SK-N-SH (cell line): ENCODE data around the gene RFT1. TPM values are rescaled to one million over a fixed set of nuclear protein-coding genes. Genes with fewer than 3 reads are reported as not detected.

Experiments
- CTCF ChIA-PET: fragments of 300-600, 350-600 bp; formaldehyde crosslinking; extraction: SDS; loops from one replicate; lab custom pipeline; 2021; lab: Yijun Ruan, JAX
- POLR2A ChIA-PET: fragments of 350-600 bp; sonication (Branson Sonifier 250); formaldehyde crosslinking; extraction: SDS; loops from one replicate; lab custom pipeline; 2020; ENCODE audit warnings: antibody characterized with exemption, inconsistent platforms; lab: Yijun Ruan, JAX
- DNase-seq: peaks from one replicate; pipeline ENCODE4 v3.0.0; 2012
- H2AFZ ChIP-seq: fragments of 200-600 bp; sonication (generic); 2 replicates; pipeline ENCODE4 v1.8.1; 2016; ENCODE audit warnings: antibody characterized with exemption, mild to moderate bottlenecking, low read depth
- H3F3A ChIP-seq: fragments of 200-600 bp; sonication (generic); replicated peaks from 2 replicates; pipeline ENCODE3; 2016; ENCODE audit warnings: antibody characterized with exemption, mild to moderate bottlenecking; ENCODE audit not compliant: insufficient read depth
- H3K27ac ChIP-seq, 2 experiments: fragments of 200-500 bp in 1 of 2; fragments of 200-600 bp in 1 of 2; sonication (Bioruptor generic) in 1 of 2; sonication (generic), shearing (Covaris generic) in 1 of 2; 2 replicates each; pipeline versions ENCODE4 v1.5.1 to v1.6.1; 2014 to 2016; ENCODE audit warnings: low read depth in 2 of 2, inconsistent platforms in 1 of 2, low read length in 1 of 2, mild to moderate bottlenecking in 1 of 2, mixed read lengths in 1 of 2
- H3K27me3 ChIP-seq: fragments of 200-600 bp; sonication (generic), shearing (Covaris generic); 2 replicates; pipeline ENCODE4 v1.6.1; 2016; ENCODE audit warnings: mixed run types; ENCODE audit not compliant: insufficient read depth
- H3K36me3 ChIP-seq, 2 experiments: fragments of 200-500 bp in 1 of 2; fragments of 200-600 bp in 1 of 2; sonication (Bioruptor generic) in 1 of 2; sonication (generic) in 1 of 2; replicated peaks in 1 of 2; 2 replicates each; pipeline versions ENCODE3 to v1.5.1; 2014 to 2016; ENCODE audit warnings: low read length in 1 of 2, mild to moderate bottlenecking in 1 of 2; ENCODE audit not compliant: insufficient read depth in 2 of 2, control insufficient read depth in 1 of 2
- H3K4me1 ChIP-seq, 2 experiments: fragments of 200-500 bp in 1 of 2; fragments of 200-600 bp in 1 of 2; sonication (Bioruptor generic) in 1 of 2; sonication (generic), shearing (Covaris generic) in 1 of 2; 2 replicates each; pipeline versions ENCODE4 v1.5.1 to v1.6.1; 2014 to 2016; ENCODE audit warnings: low read depth in 1 of 2, low read length in 1 of 2, mixed run types in 1 of 2; ENCODE audit not compliant: insufficient read depth in 2 of 2, control insufficient read depth in 1 of 2
- H3K4me2 ChIP-seq: fragments of 200-600 bp; sonication (generic), shearing (Covaris generic); 2 replicates; pipeline ENCODE4 v1.6.1; 2017; ENCODE audit warnings: mixed run types
- H3K4me3 ChIP-seq, 2 experiments: fragments of 200-500 bp in 1 of 2; fragments of 200-600 bp in 1 of 2; sonication (Bioruptor generic) in 1 of 2; sonication (generic), shearing (Covaris generic) in 1 of 2; 2 replicates each; pipeline versions ENCODE4 v1.5.1 to v1.8.1; 2014 to 2016; ENCODE audit warnings: low read depth in 2 of 2, inconsistent platforms in 1 of 2, low read length in 1 of 2, mild to moderate bottlenecking in 1 of 2, mixed read lengths in 1 of 2, moderate library complexity in 1 of 2
- H3K79me2 ChIP-seq: fragments of 200-600 bp; sonication (generic); 2 replicates; pipeline ENCODE4 v1.8.1; 2017; ENCODE audit warnings: mild to moderate bottlenecking; ENCODE audit not compliant: insufficient read depth
- H3K9ac ChIP-seq: fragments of 200-600 bp; sonication (generic); 2 replicates; pipeline ENCODE4 v1.6.1; 2017; ENCODE audit warnings: mixed run types
- H3K9me2 ChIP-seq: fragments of 200-600 bp; sonication (generic); 2 replicates; pipeline ENCODE4 v1.6.1; 2017; ENCODE audit warnings: mixed run types
- H3K9me3 ChIP-seq: fragments of 200-600 bp; sonication (generic); 2 replicates; pipeline ENCODE4 v1.6.1; 2017; ENCODE audit warnings: mixed run types, mild to moderate bottlenecking, moderate library complexity
- H4K20me1 ChIP-seq: fragments of 200-600 bp; sonication (generic); 2 replicates; pipeline ENCODE4 v1.6.1; 2017; ENCODE audit warnings: mild to moderate bottlenecking, mixed run types; ENCODE audit not compliant: insufficient read depth
- ELF1 ChIP-seq: IDR thresholded peaks from 2 replicates; pipeline ENCODE4 v1.4.0; 2012
- EP300 ChIP-seq, 2 experiments: IDR thresholded peaks; 2 replicates each; pipeline versions ENCODE4 v1.4.0 to v1.6.1; 2012; ENCODE audit warnings: borderline replicate concordance in 1 of 2, low read depth in 1 of 2, low read length in 1 of 2
- EZH2phosphoT487 ChIP-seq: fragments of 200-600 bp; sonication (generic); IDR thresholded peaks from 2 replicates; pipeline ENCODE4 v1.6.1; 2017; ENCODE audit warnings: low read depth, mixed run types, mild to moderate bottlenecking, antibody characterized with exemption, moderate library complexity, borderline replicate concordance
- FOSL2 ChIP-seq: IDR thresholded peaks from 2 replicates; pipeline ENCODE4 v1.4.0; 2012; ENCODE audit warnings: low read depth, mild to moderate bottlenecking, moderate library complexity, borderline replicate concordance
- GABPA ChIP-seq: IDR thresholded peaks from 2 replicates; pipeline ENCODE4 v1.4.0; 2012; ENCODE audit warnings: low read depth, mild to moderate bottlenecking
- GATA2 ChIP-seq: sonication (generic); formaldehyde crosslinking; IDR thresholded peaks from 2 replicates; pipeline ENCODE4 v1.5.0; 2020; ENCODE audit warnings: mild to moderate bottlenecking, missing genetic modification reagents
- IRF3 ChIP-seq: fragments of 150-350 bp; IDR thresholded peaks from 2 replicates; pipeline ENCODE4 v1.6.1; 2016; ENCODE audit warnings: mild to moderate bottlenecking, low read depth, low read length
- JUND ChIP-seq: IDR thresholded peaks from 2 replicates; pipeline ENCODE4 v1.4.0; 2012
- MXI1 ChIP-seq: IDR thresholded peaks from 2 replicates; pipeline ENCODE4 v1.6.1; 2012; ENCODE audit warnings: mild to moderate bottlenecking, low read depth, low read length, improper control_type of control experiment
- NRF1 ChIP-seq: IDR thresholded peaks from 2 replicates; pipeline ENCODE4 v1.6.1; 2012; ENCODE audit warnings: low read depth, mild to moderate bottlenecking, low read length
- RAD21 ChIP-seq: IDR thresholded peaks from 2 replicates; pipeline ENCODE4 v1.6.1; 2012; ENCODE audit warnings: mild to moderate bottlenecking, low read length
- SIN3A ChIP-seq: IDR thresholded peaks from 2 replicates; pipeline ENCODE4 v1.6.1; 2012; ENCODE audit warnings: low read depth, mild to moderate bottlenecking, low read length, moderate library complexity, borderline replicate concordance
- TAF1 ChIP-seq: IDR thresholded peaks from 2 replicates; pipeline ENCODE4 v1.6.1; 2012; ENCODE audit warnings: low read depth, mild to moderate bottlenecking, low read length, moderate library complexity, borderline replicate concordance
- TCF12 ChIP-seq: IDR thresholded peaks from 2 replicates; pipeline ENCODE4 v1.4.0; 2012
- TEAD4 ChIP-seq: IDR thresholded peaks from 2 replicates; pipeline ENCODE4 v1.4.0; 2012; ENCODE audit warnings: mild to moderate bottlenecking, borderline replicate concordance; ENCODE audit not compliant: insufficient read depth
- USF1 ChIP-seq: IDR thresholded peaks from 2 replicates; pipeline ENCODE4 v1.4.0; 2012; ENCODE audit warnings: low read depth, borderline replicate concordance
- YY1 ChIP-seq: IDR thresholded peaks from 2 replicates; pipeline ENCODE4 v1.4.0; 2012; ENCODE audit warnings: low read depth, mild to moderate bottlenecking
- WGBS: methylation state at CpG from one replicate; pipeline ENCODE4 v1.1.6; 2017; ENCODE audit warnings: low lambda C conversion rate; 5-methylcytosine and 5-hydroxymethylcytosine counted together
- polyA plus RNA-seq, 3 experiments: library from polyadenylated mRNA; depleted of rRNA; stranded (reverse); fragments of >200 nt; gene quantifications; 2 replicates each; pipeline ENCODE4 v1.2.3, GENCODE V29; 2012
- TF ChIP-seq, protein P1 (sequence below): IDR thresholded peaks from 2 replicates; pipeline ENCODE4; 2012
- TF ChIP-seq, protein P2 (sequence below): IDR thresholded peaks from 2 replicates; pipeline ENCODE4 v1.4.0; 2012; ENCODE audit warnings: low read depth, borderline replicate concordance

RFT1 gene
- polyA plus RNA-seq, 1 of the 3 experiments (the other 2 are of a cell fraction), result 13.8 TPM

GRCh38 chr3:53091011-53091410 lies 39.2 kb downstream of the RFT1 start:
- WGBS, result 98% methylated on average over 5 of the region's 5 CpGs
- POLR2A ChIA-PET, result no interaction called here
- TF ChIP-seq, protein P1, sequence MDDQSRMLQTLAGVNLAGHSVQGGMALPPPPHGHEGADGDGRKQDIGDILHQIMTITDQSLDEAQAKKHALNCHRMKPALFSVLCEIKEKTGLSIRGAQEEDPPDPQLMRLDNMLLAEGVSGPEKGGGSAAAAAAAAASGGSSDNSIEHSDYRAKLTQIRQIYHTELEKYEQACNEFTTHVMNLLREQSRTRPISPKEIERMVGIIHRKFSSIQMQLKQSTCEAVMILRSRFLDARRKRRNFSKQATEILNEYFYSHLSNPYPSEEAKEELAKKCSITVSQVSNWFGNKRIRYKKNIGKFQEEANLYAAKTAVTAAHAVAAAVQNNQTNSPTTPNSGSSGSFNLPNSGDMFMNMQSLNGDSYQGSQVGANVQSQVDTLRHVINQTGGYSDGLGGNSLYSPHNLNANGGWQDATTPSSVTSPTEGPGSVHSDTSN, result no peak
- TF ChIP-seq YY1, result no peak
- TF ChIP-seq RAD21, result no peak
- no peak for TF ChIP-seq EZH2phosphoT487
- no peak for TF ChIP-seq IRF3
- TF ChIP-seq ELF1, result no peak
- TF ChIP-seq USF1, result no peak
- no peak for TF ChIP-seq GABPA
- no peak for TF ChIP-seq NRF1
- TF ChIP-seq TEAD4, result no peak
- TF ChIP-seq GATA2 (CRISPR knock-in tag), result no peak
- no peak for TF ChIP-seq MXI1
- no peak for TF ChIP-seq TCF12
- TF ChIP-seq FOSL2, result no peak
- no peak for TF ChIP-seq EP300 (IDR thresholded peaks at IDR 0.05; ENCODE audit: borderline replicate concordance in 1 of 2, low read depth in 1 of 2, low read length in 1 of 2)
- TF ChIP-seq, protein P2, sequence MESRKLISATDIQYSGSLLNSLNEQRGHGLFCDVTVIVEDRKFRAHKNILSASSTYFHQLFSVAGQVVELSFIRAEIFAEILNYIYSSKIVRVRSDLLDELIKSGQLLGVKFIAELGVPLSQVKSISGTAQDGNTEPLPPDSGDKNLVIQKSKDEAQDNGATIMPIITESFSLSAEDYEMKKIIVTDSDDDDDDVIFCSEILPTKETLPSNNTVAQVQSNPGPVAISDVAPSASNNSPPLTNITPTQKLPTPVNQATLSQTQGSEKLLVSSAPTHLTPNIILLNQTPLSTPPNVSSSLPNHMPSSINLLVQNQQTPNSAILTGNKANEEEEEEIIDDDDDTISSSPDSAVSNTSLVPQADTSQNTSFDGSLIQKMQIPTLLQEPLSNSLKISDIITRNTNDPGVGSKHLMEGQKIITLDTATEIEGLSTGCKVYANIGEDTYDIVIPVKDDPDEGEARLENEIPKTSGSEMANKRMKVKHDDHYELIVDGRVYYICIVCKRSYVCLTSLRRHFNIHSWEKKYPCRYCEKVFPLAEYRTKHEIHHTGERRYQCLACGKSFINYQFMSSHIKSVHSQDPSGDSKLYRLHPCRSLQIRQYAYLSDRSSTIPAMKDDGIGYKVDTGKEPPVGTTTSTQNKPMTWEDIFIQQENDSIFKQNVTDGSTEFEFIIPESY, result no peak
- TF ChIP-seq TAF1, result no peak
- TF ChIP-seq SIN3A, result no peak
- no peak for TF ChIP-seq JUND

More at GRCh38 chr3:53091011-53091410, 39.2 kb downstream of the RFT1 start:
- CTCF ChIA-PET, result no interaction called here
- Histone ChIP-seq H3K27me3 (no peaks in the 10 kb centered on the region), H3F3A (no peaks in the 10 kb centered on the region), H3K36me3 (peaks cover 7 to 37% of the 10 kb centered on the region in 2 experiments), H3K9ac (no peak overlapping the region), H3K79me2 (no peaks in the 10 kb centered on the region), H3K9me3 (no peaks in the 10 kb centered on the region), H2AFZ (no peak overlapping the region), H3K9me2 (no peaks in the 10 kb centered on the region), H4K20me1 (no peaks in the 10 kb centered on the region), H3K4me2 (no peak overlapping the region), H3K4me1 (no peaks in the 10 kb centered on the region; a peak in 1 of 4 replicates), H3K4me3 (no peak overlapping the region), H3K27ac (no peak overlapping the region)
- DNase-seq, result no peak
